HG03521 (cell line): ENCODE data around the gene POU2AF1.

Experiments
- ATAC-seq: cut with Tn5 transposase; IDR thresholded peaks from one replicate; pipeline ENCODE4 v1.9.1; 2021; ENCODE audit warnings: mild to moderate bottlenecking, moderate library complexity; ENCODE audit not compliant: unreplicated experiment

Gene POU2AF1

DNA sequence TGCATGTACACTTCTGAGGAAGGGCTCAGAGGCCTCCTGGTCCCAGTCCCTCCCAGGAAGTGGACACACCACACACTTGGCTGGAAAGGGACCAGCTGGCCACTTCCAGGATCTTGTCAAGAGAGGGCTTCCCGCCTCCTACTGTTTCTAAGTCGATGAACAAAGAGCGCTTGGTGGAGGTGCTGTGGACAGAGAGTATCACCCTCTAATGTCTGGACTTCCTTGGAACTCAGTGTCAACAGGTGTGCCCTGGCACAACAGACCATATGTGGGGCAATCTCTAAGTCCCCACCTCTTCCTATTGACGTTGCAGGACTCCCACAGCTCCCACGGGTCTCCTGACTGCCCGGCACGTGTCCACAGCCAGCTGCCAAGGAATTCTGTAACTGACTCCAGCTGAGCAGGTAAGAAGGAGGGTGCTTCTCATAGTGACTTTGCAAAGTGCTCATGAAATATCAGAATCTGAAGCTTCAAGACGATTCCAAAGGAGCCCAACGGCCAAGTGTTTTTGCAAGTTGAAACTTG, 16.1 kb downstream of the POU2AF1 start:
- ATAC-seq = no peak

GRCh38 chr11:111361874-111362273, 17.2 kb downstream of the POU2AF1 start:
- no peak for ATAC-seq

DNA sequence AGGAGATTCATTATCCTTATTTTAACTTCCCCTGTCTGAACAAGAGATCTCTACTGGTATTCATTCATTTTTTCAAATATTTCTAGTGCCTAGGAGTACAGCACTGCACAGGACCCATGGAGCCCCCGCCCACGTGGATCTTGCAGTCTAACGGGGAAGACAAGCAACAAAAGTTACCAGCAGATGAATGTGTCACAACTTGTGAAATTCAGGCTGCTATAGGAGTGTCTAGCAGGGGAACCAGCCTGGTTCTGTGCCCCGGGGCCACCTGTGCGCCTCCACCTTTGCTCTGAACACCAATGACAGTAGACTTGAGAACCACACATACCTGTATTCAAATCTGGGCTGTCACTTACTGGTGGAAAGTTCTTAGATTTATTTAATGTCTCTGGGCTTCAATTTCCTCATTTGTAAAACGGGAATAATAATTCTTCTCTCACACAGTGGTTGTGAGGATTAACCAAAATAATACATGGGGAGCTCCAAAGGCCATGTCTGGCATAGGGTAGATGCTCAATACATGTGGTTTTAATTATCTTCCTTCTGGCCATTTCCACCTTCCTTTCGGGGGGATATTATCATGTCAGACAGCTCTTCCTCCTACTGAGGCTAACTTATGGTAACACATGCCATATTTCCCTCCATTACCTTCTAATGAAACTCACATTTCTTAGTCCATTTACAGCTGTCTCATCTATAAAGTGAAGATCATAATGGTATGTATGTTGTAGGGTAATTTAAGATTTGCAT, 17.8 kb downstream of the POU2AF1 start:
- no peak for ATAC-seq

DNA sequence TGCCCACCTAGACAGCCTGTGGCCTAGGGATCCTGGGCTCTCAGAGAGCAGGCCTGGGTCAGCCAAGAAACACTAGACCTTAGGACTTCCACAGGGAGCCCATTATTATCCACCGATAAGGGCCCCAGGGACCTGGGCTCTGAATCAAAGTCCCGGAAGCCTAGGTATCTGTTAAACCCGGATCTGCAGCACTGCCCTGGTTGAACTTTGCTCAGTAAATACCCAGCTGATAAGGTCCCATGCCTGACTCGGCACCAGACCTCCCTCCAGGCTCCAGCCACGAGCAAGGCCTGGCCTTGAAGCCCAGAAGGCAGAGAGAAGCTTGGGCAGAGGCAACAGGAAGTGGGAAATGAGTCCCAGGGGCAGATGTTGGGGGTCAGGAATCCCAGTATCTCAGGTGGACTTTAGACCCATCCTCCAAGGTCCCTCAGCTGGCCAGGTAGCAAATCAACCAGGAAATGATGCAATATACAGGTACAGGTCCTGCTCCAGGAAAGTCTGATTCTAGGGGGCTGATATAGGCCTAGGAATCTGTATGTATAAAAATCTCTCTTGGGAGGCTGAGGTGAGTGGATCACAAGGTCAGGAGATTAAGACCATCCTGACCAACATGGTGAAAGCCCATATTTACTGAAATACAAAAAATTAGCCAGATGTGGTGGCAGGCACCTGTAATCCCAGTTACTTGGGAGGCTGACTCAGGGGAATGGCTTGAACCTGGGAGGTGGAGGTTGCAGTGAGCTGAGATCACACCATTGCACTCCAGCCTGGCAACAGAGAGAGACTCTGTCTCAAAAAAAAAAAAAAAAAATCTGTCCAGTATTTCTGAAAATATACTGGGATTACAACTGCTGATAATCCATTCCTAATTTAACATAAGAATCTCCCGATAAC, 18.7 kb downstream of the POU2AF1 start:
- ATAC-seq = no peak

GRCh38 chr11:111359223-111360149, 19.6 kb downstream of the POU2AF1 start:
- no peak for ATAC-seq

GRCh38 chr11:111358038-111359001, 20.8 kb downstream of the POU2AF1 start:
- ATAC-seq = no peak

GRCh38 chr11:111357150-111358037, 21.7 kb downstream of the POU2AF1 start:
- ATAC-seq = no peak

GRCh38 chr11:111356660-111357048, 22.4 kb downstream of the POU2AF1 start:
- ATAC-seq = no peak

GRCh38 chr11:111355956-111356659, 23.0 kb downstream of the POU2AF1 start:
- ATAC-seq = no peak

- ATAC-seq = no peak
Measured at GRCh38 chr11:111355101-111355500, 24.0 kb downstream of the POU2AF1 start.

GRCh38 chr11:111354601-111354891, 24.5 kb downstream of the POU2AF1 start:
- no peak for ATAC-seq

GRCh38 chr11:111353776-111354600, 25.1 kb downstream of the POU2AF1 start:
- no peak for ATAC-seq

DNA sequence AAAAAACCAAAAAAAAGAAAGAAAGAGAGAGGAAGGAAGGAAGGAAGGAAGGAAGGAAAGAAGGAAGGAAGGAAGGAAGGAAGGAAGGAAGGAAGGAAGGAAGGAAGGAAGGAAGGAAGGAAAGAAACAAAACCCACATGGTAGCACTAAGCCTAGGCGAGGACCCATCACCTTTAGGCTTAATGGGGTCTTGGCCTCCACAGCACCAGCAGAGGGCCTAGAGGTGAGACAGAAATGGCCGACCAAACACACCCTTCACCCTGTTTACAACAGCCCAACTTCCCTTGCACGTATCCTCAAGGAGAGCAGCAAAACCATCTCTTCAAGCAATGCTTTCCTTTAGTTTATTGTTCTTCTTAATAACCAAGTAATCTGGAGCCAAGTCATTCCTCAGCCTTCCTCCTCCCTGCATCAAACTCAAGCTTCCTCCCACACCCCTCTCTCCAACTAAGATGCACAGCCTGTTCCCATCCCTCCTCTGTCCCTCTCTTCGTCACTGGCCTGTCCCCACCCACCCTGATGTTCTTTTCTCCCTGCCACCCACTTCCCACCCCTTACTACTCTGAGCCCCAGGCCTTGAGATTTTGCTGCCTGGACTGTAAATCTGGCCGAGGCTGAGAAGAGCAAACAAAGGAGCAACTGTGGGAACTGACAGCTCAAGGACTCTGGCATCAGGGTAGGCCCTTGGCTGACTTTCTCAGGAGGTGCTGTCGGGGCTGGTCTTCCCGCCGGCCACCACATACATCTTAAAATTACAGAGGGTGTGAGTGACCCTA, 26.0 kb downstream of the POU2AF1 start:
- no peak for ATAC-seq

- no peak for ATAC-seq
Measured at GRCh38 chr11:111352231-111352746, 26.8 kb downstream of the POU2AF1 start.

DNA sequence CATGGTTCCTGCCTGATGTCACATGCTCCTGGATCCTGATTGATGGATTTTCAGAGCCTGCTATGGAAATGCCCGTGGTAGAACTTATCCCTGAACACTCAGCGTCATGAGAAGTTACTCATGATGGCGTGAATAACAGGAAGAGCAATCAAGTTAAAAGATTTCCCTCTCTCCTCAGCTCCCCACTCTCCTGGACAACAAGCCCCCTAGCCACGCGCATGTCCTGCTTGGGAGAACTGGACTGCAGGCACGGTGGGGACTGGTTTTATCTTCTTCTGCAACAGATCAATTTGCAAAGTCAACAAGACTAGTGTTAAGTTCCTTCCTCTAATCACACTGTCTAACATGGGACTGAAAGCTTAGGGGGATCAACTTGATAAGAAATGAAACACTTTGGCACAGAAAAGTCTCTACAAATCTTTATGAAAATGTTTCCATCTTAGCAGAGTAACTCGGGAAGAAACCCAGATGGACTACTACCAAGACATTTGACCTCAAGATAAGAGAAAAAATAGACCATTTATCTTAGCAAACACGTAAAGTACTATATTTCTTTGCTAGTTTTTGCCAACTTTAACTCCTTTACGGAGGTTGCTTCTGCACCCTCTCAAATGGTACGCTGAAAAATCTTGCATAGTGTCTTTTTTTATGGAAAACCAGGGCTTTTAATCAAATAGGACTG, 27.6 kb downstream of the POU2AF1 start:
- no peak for ATAC-seq

- ATAC-seq = no peak
Measured at GRCh38 chr11:111350811-111351210, 28.3 kb downstream of the POU2AF1 start.
